HS-5 (cell line): Measurements from ENCODE around the gene CARD8.
"Not testable (repeated sequence)": the region's sequence is repeated elsewhere in the genome, so short reads cannot be mapped to it uniquely, and the experiment has no call there.

Source experiments
- DNase-seq: peaks from one replicate; pipeline ENCODE4 v3.0.0-alpha.2; 2012; ENCODE audit warnings: low read depth

Gene CARD8

DNA sequence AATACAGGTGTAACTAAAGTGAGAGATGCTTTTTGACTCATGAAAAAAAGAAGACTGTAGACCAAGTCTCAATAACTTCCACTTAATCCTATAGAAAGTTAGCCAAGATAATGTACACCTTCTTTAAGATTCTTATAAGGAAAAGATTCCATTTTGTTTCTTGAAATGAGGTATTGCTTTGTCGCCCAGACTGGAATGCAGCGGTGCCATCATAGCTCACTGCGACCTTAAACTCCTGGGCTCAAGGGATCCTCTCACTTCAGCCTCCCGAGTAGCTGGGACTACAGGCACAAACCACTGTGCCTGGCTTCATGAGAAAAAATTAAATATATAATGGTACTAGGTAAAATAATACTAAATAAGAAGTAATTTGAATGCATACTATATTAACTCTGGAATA lies 3.3 kb upstream of the CARD8 start:
- not testable (repeated sequence) for DNase-seq

GRCh38 chr19:48258350-48258749 lies 2.6 kb upstream of the CARD8 start:
- DNase-seq = no peak

- DNase-seq = no peak
Observed at GRCh38 chr19:48254529-48254970, 1.2 kb downstream of the CARD8 start.

- DNase-seq = no peak
Observed at GRCh38 chr19:48253999-48254398, 1.7 kb downstream of the CARD8 start.

GRCh38 chr19:48252609-48253008 lies 3.1 kb downstream of the CARD8 start:
- no peak for DNase-seq

- DNase-seq = no peak
Observed at GRCh38 chr19:48250290-48251025, 5.3 kb downstream of the CARD8 start.

DNA sequence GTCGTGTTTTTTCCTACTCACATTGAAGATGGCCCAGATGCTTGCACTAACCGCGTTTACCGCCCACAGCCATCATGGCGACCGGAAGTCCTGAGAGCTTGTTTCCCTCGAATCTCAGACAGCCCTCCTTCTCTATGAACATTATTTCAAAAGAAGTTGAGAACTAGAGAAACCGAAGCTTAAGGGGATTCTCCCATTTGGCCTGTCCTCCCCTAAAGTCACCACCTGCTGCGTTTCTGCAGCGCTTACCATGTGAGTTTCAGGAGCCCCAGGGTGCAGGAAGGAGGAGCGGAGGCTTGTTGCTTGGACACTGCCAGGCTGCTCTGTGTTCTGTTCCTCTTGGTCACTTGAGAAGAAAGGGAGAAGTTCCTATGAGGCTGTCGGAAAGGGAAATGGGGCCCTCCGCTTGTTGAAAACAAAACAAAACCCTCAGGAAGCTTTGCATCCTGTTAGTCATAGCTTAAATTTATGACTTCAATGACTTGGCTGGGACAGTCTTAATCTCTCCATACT lies 6.2 kb downstream of the CARD8 start:
- DNase-seq = no peak

DNA sequence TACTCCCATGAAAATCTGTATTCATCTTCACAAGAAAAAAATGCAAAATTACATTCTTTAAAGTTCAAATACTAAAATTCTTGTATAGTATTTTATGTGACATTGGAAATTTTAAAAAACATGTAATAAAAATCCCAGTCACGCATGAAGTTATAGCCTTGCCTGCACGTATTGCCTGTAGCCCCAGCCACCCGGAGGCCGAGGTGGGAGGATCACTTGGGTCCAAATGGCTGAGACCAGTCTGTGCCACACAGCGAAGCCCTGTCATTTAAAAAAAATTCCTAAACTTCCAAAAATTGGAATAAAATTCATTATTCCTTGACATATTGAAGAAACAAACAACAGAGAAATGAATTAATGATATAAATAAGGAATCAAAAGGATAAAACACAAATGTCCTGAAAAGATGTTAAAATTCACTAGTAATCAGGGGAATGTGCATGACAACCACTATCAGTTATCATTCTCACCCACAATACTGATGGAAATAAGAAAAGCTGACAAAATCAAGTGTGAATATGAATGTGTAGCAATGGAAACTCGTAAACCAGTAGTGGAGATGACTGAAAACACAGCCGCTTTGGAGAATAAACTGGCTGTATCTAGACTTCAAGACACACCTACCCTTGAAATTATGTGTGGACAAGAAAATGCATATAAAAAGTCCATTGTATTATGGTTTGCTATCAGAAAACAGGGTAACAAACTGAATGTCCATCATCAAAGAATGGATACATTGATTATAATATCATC lies 7.5 kb downstream of the CARD8 start:
- DNase-seq = no peak

GRCh38 chr19:48247212-48247611 lies 8.5 kb downstream of the CARD8 start:
- DNase-seq = no peak

GRCh38 chr19:48246101-48246500 lies 9.6 kb downstream of the CARD8 start:
- no peak for DNase-seq

DNA sequence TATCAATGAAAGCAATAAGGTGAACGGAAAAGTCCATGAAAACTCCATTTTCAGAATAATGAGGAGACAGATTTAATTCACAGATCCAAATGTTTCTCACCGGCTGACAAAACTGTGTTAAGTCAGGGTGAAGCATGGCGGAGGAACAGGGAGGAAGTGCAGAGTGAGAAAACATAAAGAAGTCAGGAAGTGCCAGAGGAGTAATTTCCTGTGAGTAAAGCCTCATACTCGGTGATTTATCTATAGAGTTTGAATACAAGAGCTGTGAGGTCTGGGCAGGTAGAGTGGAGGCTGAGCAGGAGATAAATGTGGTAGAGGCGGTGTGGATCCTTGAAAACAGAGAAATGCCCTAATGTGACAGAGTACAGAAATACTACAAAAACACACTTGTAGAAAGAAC lies 11.4 kb downstream of the CARD8 start:
- no peak for DNase-seq

- not testable (repeated sequence) for DNase-seq
Observed at GRCh38 chr19:48241771-48242170, 13.9 kb downstream of the CARD8 start.

- DNase-seq = no peak
Observed at GRCh38 chr19:48239582-48240141, 16.1 kb downstream of the CARD8 start.

DNA sequence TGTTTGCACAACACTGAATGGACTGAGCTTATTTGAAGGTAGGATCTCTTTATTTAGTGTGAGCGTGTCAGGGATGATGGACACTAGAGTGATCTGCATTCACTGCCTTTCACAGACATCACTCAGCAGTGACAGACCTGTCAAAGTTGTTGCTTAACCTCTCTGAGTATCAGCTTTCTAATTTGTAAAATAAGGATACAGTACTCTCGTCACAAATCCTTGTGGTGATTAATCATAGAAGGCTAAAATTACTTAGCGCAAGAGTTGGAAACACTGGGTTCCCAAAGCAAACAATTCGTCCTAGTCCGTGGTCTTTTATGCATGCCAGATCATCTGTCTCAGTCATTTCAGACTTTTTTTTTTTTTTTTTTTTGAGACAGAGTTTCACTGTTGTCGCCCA lies 16.6 kb downstream of the CARD8 start:
- no peak for DNase-seq

DNA sequence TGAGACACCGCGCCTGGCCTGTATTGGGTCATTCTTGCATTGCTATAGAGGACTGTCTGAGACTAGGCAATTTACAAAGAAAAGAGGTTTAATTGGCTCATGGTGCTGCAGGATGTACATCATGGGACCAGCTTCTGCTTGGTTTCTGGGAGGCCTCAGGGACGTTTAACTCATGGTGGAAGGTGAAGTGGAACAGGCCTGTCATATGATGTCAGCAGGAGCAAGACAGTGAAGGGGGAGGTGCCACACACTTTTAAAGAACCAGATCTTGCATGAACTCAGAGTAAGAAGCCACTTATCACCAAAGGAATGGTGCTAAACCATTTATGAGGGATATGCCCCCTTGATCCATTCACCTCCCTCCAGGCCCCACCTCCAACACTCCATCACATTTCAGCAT lies 18.7 kb downstream of the CARD8 start:
- DNase-seq = no peak

DNA sequence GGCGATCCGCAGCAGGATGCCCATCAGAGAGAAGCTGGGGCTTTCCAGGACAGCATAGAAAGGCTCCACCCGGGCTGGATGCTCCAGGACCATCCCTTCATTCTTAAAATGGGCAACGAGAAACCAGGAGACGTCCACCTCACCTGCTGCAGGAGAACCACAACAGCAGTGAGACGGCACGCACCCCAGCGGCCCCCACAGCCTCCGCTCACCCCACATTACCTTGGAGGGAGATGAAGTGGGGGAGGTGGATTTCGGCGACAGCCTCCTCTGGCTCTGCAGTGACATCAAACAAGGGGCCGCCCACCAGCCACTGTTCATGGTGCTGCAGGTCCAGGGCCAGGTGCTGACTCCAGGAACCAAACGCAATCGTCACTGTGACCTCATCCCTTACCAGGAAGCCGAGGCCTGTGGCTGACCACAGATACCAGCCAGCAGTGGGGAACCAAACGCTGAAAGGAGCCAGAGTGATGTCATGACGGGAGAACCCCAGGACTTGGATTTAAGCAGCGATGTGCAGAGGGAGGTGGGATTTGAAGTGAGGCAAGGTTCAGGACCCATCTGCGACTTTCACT lies 25.1 kb downstream of the CARD8 start:
- DNase-seq = no peak

- DNase-seq = no peak
Observed at GRCh38 chr19:48221628-48222027, 34.1 kb downstream of the CARD8 start.

DNA sequence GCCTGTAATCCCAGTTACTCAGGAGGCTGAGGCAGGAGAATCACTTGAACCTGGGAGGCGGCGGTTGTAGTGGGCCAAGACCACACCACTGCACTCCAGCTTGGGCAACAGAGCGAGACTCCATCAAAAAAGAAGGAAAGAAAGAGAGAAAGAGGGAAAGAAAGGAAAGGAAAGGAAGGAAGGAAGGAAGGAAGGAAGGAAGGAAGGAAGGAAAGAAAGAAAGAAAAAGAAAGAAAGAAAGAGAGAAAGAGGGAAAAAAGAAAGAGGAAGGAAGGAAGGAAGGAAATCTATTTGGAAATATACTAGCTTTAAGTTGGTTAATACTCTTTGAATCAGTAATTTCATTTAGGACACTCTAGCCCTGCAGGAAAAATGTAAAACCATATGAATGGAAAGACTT lies 34.9 kb downstream of the CARD8 start:
- not testable (repeated sequence) for DNase-seq

DNA sequence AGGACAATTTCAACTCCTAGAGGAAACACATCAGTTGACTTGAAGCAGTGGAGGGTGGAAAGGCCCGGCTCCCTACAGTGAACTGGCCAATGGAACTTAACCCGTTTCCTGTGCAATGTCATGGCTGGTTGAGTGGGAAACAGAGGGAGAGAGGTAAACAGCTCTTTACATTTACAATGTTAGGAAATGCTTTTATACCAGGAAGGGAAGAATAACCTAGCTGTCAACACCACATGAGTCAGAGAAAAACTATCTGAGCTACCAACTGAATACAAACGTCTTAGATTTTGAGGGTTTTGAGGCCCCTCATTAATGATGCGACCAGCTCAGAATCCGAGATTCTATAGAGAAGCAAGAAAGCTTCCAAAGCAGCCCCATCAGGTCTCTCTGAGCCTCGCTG lies 36.7 kb downstream of the CARD8 start:
- no peak for DNase-seq

- DNase-seq = no peak
Observed at GRCh38 chr19:48216933-48217332, 38.8 kb downstream of the CARD8 start.

DNA sequence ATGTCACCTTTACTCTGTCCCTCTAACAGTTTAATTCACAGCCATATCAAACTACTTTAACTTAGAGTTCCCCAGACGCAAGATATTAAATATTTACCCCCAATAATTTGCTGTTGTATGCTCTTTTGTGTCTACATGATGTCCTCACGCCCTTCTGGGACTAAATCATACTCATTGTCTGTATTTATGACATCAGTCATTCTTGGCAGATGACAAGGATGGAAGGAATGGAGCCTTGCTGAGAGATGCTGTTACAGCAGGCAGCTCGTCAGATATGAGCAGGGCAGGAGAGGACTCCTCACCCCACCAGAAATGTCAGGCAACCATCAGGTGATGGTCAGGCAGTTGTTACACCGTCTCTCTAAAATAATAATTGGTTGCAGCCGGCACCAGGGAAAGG lies 41.8 kb downstream of the CARD8 start:
- no peak for DNase-seq

- DNase-seq = no peak
Observed at GRCh38 chr19:48210005-48210404, 45.7 kb downstream of the CARD8 start.
